H9 (cell line): ENCODE results near the gene CDH4. TPM values are rescaled to one million over a fixed set of nuclear protein-coding genes. Genes with fewer than 3 reads are reported as not detected.

Experiments
- DNase-seq: peaks from one replicate; pipeline ENCODE4 v3.0.0-alpha.2; 2017
- H2AFZ ChIP-seq: one replicate; pipeline ENCODE4 v1.6.1; 2013; ENCODE audit warnings: mild to moderate bottlenecking, low read length, control low read depth, moderate library complexity
- H2AK5ac ChIP-seq: 2 replicates; pipeline ENCODE4 v1.6.1; 2013; ENCODE audit warnings: low read length, control low read depth, mixed read lengths; ENCODE audit not compliant: insufficient read length
- H2BK120ac ChIP-seq: one replicate; pipeline ENCODE4 v1.6.1; 2013; ENCODE audit warnings: low read depth, mild to moderate bottlenecking, low read length, control low read depth, inconsistent platforms; ENCODE audit not compliant: poor library complexity, severe bottlenecking
- H2BK12ac ChIP-seq: 2 replicates; pipeline ENCODE4 v1.6.1; 2013; ENCODE audit warnings: low read length, control low read depth, mixed read lengths, low read depth; ENCODE audit not compliant: insufficient read length
- H2BK15ac ChIP-seq: 2 replicates; pipeline ENCODE4 v1.6.1; 2013; ENCODE audit warnings: low read depth, low read length, control low read depth
- H2BK20ac ChIP-seq: one replicate; pipeline ENCODE4 v1.6.1; 2013; ENCODE audit warnings: low read depth, mild to moderate bottlenecking, low read length, control low read depth, inconsistent platforms; ENCODE audit not compliant: poor library complexity, severe bottlenecking
- H2BK5ac ChIP-seq: 2 replicates; pipeline ENCODE4 v1.6.1; 2013; ENCODE audit warnings: low read length, control low read depth, mixed read lengths; ENCODE audit not compliant: insufficient read length
- H3K14ac ChIP-seq: 2 replicates; pipeline ENCODE4 v1.6.1; 2013; ENCODE audit warnings: low read length, control low read depth; ENCODE audit not compliant: insufficient read depth
- H3K18ac ChIP-seq: 2 replicates; pipeline ENCODE4 v1.6.1; 2013; ENCODE audit warnings: low read depth, mild to moderate bottlenecking, mixed read lengths, low read length, control low read depth; ENCODE audit not compliant: insufficient read length
- H3K23ac ChIP-seq: 2 replicates; pipeline ENCODE4 v1.6.1; 2013; ENCODE audit warnings: low read length, control low read depth, mixed read lengths, low read depth; ENCODE audit not compliant: insufficient read length
- H3K23me2 ChIP-seq: 2 replicates; pipeline ENCODE4 v1.6.1; 2013; ENCODE audit warnings: low read depth, mild to moderate bottlenecking, mixed read lengths, low read length, control low read depth; ENCODE audit not compliant: insufficient read length, poor library complexity, severe bottlenecking
- H3K27ac ChIP-seq: 2 replicates; pipeline ENCODE4 v1.5.1; 2013; ENCODE audit warnings: low read length, control low read depth, mixed read lengths, low read depth; ENCODE audit not compliant: insufficient read length
- H3K27me3 ChIP-seq: 2 replicates; pipeline ENCODE4 v1.6.1; 2013; ENCODE audit warnings: low read length, control low read depth, inconsistent platforms; ENCODE audit not compliant: insufficient read depth
- H3K4ac ChIP-seq: 2 replicates; pipeline ENCODE4 v1.6.1; 2013; ENCODE audit warnings: low read depth, mild to moderate bottlenecking, control low read depth, inconsistent platforms, low read length, moderate library complexity
- H3K4me1 ChIP-seq: 2 replicates; pipeline ENCODE4 v1.6.1; 2013; ENCODE audit warnings: low read length, control low read depth, inconsistent platforms; ENCODE audit not compliant: insufficient read depth
- H3K4me2 ChIP-seq: 2 replicates; pipeline ENCODE4 v1.6.1; 2013; ENCODE audit warnings: low read length, control low read depth, mixed read lengths; ENCODE audit not compliant: insufficient read length, insufficient read depth
- H3K56ac ChIP-seq: 2 replicates; pipeline ENCODE4 v1.6.1; 2013; ENCODE audit warnings: low read depth, mild to moderate bottlenecking, mixed read lengths, low read length, control low read depth; ENCODE audit not compliant: insufficient read length
- H3K79me1 ChIP-seq: 2 replicates; pipeline ENCODE4 v1.6.1; 2013; ENCODE audit warnings: low read depth, mild to moderate bottlenecking, moderate library complexity, low read length, control low read depth, inconsistent platforms; ENCODE audit not compliant: insufficient read depth, poor library complexity, severe bottlenecking
- H3K79me2 ChIP-seq: 2 replicates; pipeline ENCODE4 v1.6.1; 2013; ENCODE audit warnings: low read length, control low read depth, inconsistent platforms; ENCODE audit not compliant: insufficient read depth
- H3K9ac ChIP-seq: 2 replicates; pipeline ENCODE4 v1.6.1; 2013; ENCODE audit warnings: low read length, control low read depth, mixed read lengths; ENCODE audit not compliant: insufficient read length; ENCODE audit errors: extremely low read depth
- H3K9me3 ChIP-seq: one replicate; pipeline ENCODE4 v1.6.1; 2013; ENCODE audit warnings: low read depth, low read length, inconsistent platforms; ENCODE audit not compliant: control insufficient read depth
- H3T11ph ChIP-seq: one replicate; pipeline ENCODE4 v1.6.1; 2013; ENCODE audit warnings: mild to moderate bottlenecking, low read length, control low read depth, inconsistent platforms
- H4K20me1 ChIP-seq: one replicate; pipeline ENCODE4 v1.6.1; 2013; ENCODE audit not compliant: control insufficient read depth, insufficient read length, insufficient read depth
- H4K5ac ChIP-seq: 2 replicates; pipeline ENCODE4 v1.6.1; 2013; ENCODE audit warnings: low read depth, mild to moderate bottlenecking, mixed read lengths, low read length, control low read depth; ENCODE audit not compliant: insufficient read length
- H4K8ac ChIP-seq: replicated peaks from 2 replicates; pipeline ENCODE4 v1.6.1; 2013; ENCODE audit warnings: low read length, control low read depth, mixed read lengths, low read depth; ENCODE audit not compliant: insufficient read length
- H4K91ac ChIP-seq: 2 replicates; pipeline ENCODE4 v1.6.1; 2013; ENCODE audit warnings: low read depth, mild to moderate bottlenecking, moderate library complexity, mixed read lengths, low read length, control low read depth; ENCODE audit not compliant: insufficient read length
- H3K27ac Mint-ChIP-seq, 3 experiments: 2 replicates in 2 of 3; 3 replicates in 1 of 3; pipeline ENCODE4 v1.8.0; 2020 to 2021; ENCODE audit warnings: mixed read lengths in 3 of 3, mild to moderate bottlenecking in 1 of 3, moderate library complexity in 1 of 3
- H3K27me3 Mint-ChIP-seq: 2 replicates; pipeline ENCODE4 v1.8.0; 2021; ENCODE audit warnings: low read depth, mild to moderate bottlenecking, moderate library complexity, mixed read lengths
- H3K36me3 Mint-ChIP-seq, 3 experiments: 2 replicates in 2 of 3; 3 replicates in 1 of 3; pipeline ENCODE4 v1.8.0; 2020 to 2021; ENCODE audit warnings: low read depth in 3 of 3, mixed read lengths in 3 of 3; ENCODE audit not compliant: insufficient read depth in 1 of 3
- H3K4me1 Mint-ChIP-seq, 2 experiments: 2 replicates each; pipeline ENCODE4 v1.8.0; 2020; ENCODE audit warnings: mixed read lengths in 2 of 2
- H3K4me3 Mint-ChIP-seq, 2 experiments: 2 replicates in 1 of 2; 3 replicates in 1 of 2; pipeline ENCODE4 v1.8.0; 2020 to 2021; ENCODE audit warnings: mild to moderate bottlenecking in 2 of 2, mixed read lengths in 2 of 2, moderate library complexity in 1 of 2
- H3K9me3 Mint-ChIP-seq, 2 experiments: 2 replicates in 1 of 2; 3 replicates in 1 of 2; pipeline ENCODE4 v1.8.0; 2020; ENCODE audit warnings: mild to moderate bottlenecking in 2 of 2, mixed read lengths in 2 of 2, moderate library complexity in 1 of 2
- CTCF ChIP-seq: fragments of 200-600 bp; sonication (generic); conservative IDR thresholded peaks from 3 replicates; pipeline ENCODE4 v1.8.0; 2021; ENCODE audit warnings: antibody characterized with exemption, mild to moderate bottlenecking
- WGBS: extraction: QIAGEN DNeasy Blood & Tissue Kit; methylation state at CpG from one replicate; pipeline ENCODE4 v1.1.7; 2013; ENCODE audit warnings: missing lambda C conversion rate, low lambda C conversion rate, mixed read lengths; ENCODE audit not compliant: insufficient read length; ENCODE audit errors: extremely low coverage; 5-methylcytosine and 5-hydroxymethylcytosine counted together
- total RNA-seq: library from RNA; stranded (reverse); gene quantifications from 2 replicates; pipeline ENCODE4 v1.2.1, GENCODE V29; 2021

CDH4 gene
- total RNA-seq, 1 experiment from 2014 or later: 3.0 TPM

- Histone ChIP-seq H2BK20ac (no peak overlapping the region), H2BK5ac (no peak overlapping the region), H3K9me3 (no peaks in the 10 kb centered on the region), H3K4me1 (no peaks in the 10 kb centered on the region), H2BK12ac (no peak overlapping the region), H3K23ac (no peak overlapping the region), H3K23me2 (no peaks in the 10 kb centered on the region), H3K79me2 (no peaks in the 10 kb centered on the region), H2BK15ac (no peak overlapping the region), H2AK5ac (no peak overlapping the region), H3K9ac (no peak overlapping the region), H3K18ac (no peak overlapping the region), H3K27ac (no peak overlapping the region), H4K91ac (no peak overlapping the region), H3K56ac (no peak overlapping the region), H3K27me3 (peaks cover 2% of the 10 kb centered on the region; the same call in 1 of the 2 replicates), H4K5ac (no peak overlapping the region), H4K8ac (no peak overlapping the region), H3T11ph (no peak overlapping the region), H2AFZ (no peak overlapping the region), H3K4ac (no peak overlapping the region), H3K79me1 (no peaks in the 10 kb centered on the region), H4K20me1 (no peaks in the 10 kb centered on the region), H3K14ac (no peak overlapping the region), H3K4me2 (no peak overlapping the region), H2BK120ac (no peak overlapping the region)
- Mint-ChIP-seq H3K27me3 (no peaks in the 10 kb centered on the region; the same call in 1 of the 2 replicates), H3K4me3 (no peak overlapping the region), H3K4me1 (peaks cover 2% of the 10 kb centered on the region in 2 experiments; a peak in 2 of 4 replicates), H3K36me3 (peaks cover 20 to 38% (median 35%) of the 10 kb centered on the region in 3 experiments; a peak in 6 of 7 replicates), H3K27ac (no peak overlapping the region; a peak in 1 of 7 replicates), H3K9me3 (no peaks in the 10 kb centered on the region)
- TF ChIP-seq CTCF: no peak
- no peak for DNase-seq
- WGBS: no CpG with 5 or more reads among the region's 11 CpGs
Measured at GRCh38 chr20:61975407-61976129, 723.5 kb downstream of the CDH4 start.
